Stimulated activated CD4-positive, alpha-beta T cell treated with anti-CD3 and anti-CD28 coated beads, Interleukin-1b, Interleukin-23, amount 100 ng/mL, for 4 hours (primary cell): ENCODE data around the gene NUDT8.
A peak's percentile ranks its signal among the peaks of the same experiment; 100 is the strongest.
"Not testable (repeated sequence)": the region's sequence is repeated elsewhere in the genome, so short reads cannot be mapped to it uniquely, and the experiment has no call there.

Experiments used
- DNase-seq, 2 donors: peaks; one replicate each; pipeline ENCODE4 v3.0.0-alpha.2; 2020; ENCODE audit warnings: low read depth in 2 of 2

Gene NUDT8

DNA sequence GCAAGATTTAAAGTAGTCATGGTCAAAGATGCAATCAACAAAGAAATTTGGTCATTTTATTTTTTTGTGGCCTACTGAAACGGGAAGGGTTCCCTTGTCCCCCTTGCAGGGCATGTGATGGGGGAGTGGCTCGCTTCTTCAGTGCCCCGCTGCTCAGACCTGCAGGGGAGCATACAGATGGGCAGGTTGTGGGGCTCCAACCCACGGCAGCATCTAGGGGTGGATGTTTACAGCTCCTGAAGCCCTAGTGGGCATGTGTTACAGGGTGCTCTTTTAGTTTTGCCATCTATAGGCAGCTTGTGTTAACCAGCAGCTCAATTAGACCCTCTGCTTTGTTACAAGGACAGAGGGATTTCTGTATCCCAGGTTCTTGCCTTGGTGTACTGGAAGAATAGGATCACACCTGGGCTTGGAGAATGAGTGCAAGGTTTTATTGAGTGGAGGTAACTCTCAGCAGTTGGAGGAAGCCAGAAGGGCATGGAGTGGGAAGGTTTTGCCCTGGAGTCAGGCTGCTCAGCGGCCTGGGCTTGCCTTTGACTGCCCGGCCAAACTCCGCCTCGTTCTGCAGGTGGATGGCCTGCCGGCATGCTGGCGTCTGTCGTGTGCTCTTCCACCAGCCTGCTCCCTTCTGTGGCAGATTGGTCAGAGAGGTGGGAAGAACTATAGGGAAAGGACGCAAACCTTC is 36.7 kb downstream of the NUDT8 start:
- DNase-seq: no peak

GRCh38 chr11:67588899-67589415 is 40.8 kb downstream of the NUDT8 start:
- DNase-seq: not testable (repeated sequence)

- no peak for DNase-seq
These were observed 41.6 kb downstream of the NUDT8 start for GRCh38 chr11:67588136-67588503.

GRCh38 chr11:67586568-67587250 is 43.0 kb downstream of the NUDT8 start:
- no peak for DNase-seq

- no peak for DNase-seq
These were observed 43.8 kb downstream of the NUDT8 start for GRCh38 chr11:67585911-67586310.

DNA sequence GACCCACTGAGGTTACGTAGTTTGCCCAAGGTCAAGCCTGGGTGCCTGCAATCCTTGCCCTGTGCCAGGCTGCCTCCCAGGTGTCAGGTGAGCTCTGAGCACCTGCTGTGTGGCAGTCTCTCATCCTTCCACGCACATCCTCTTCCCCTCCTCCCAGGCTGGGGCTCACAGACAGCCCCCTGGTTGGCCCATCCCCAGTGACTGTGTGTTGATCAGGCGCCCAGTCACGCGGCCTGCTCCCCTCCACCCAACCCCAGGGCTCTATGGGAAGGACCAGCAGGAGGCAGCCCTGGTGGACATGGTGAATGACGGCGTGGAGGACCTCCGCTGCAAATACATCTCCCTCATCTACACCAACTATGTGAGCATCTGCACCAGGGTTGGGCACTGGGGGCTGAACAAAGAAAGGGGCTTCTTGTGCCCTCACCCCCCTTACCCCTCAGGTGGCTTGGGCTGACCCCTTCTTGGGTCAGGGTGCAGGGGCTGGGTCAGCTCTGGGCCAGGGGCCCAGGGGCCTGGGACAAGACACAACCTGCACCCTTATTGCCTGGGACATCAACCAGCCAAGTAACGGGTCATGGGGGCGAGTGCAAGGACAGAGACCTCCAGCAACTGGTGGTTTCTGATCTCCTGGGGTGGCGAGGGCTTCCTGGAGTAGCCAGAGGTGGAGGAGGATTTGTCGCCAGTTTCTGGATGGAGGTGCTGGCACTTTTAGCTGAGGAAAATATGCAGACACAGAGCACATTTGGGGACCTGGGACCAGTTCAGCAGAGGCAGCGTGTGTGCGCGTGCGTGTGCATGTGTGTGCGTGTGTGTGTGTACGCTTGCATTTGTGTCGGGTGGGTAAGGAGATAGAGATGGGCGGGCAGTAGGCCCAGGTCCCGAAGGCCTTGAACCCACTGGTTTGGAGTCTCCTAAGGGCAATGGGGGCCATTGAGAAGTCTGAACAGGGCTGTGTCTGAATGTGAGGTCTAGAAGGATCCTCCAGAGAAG is 44.6 kb downstream of the NUDT8 start:
- DNase-seq: no peak

GRCh38 chr11:67584205-67584880 is 45.4 kb downstream of the NUDT8 start:
- DNase-seq: no peak

- DNase-seq: peak; percentile 55 to 83
These were observed 46.2 kb downstream of the NUDT8 start, which contains the start of gene GSTP1 for GRCh38 chr11:67583247-67584204. Gene GSTP1, plus strand, starts transcription at chr11:67583812. Its CDS starts 32 bp downstream, at chr11:67583844.

- DNase-seq: no peak
These were observed 47.7 kb downstream of the NUDT8 start for GRCh38 chr11:67582011-67582410.

GRCh38 chr11:67581469-67581868 is 48.3 kb downstream of the NUDT8 start:
- DNase-seq: no peak

GRCh38 chr11:67577951-67578350 is 51.8 kb downstream of the NUDT8 start:
- no peak for DNase-seq
